Neuronal stem cell (in vitro differentiated cells): Measurements from ENCODE around the gene CTNNA3.

Source experiments
- DNase-seq: peaks from one replicate; pipeline ENCODE4 v3.0.0-alpha.2; 2013; ENCODE audit warnings: low spot score
- H2AFZ ChIP-seq: one replicate; pipeline ENCODE4 v1.6.1; 2013; ENCODE audit warnings: mild to moderate bottlenecking, low read length, inconsistent platforms
- H2AK5ac ChIP-seq: 2 replicates; pipeline ENCODE4 v1.6.1; 2013; ENCODE audit warnings: low read depth, mild to moderate bottlenecking, inconsistent platforms, low read length, moderate library complexity, mixed read lengths
- H2BK120ac ChIP-seq: 2 replicates; pipeline ENCODE4 v1.6.1; 2013; ENCODE audit warnings: low read depth, mild to moderate bottlenecking, inconsistent platforms, low read length, moderate library complexity, mixed read lengths
- H2BK12ac ChIP-seq: one replicate; pipeline ENCODE4 v1.6.1; 2013; ENCODE audit warnings: low read length, inconsistent platforms
- H2BK15ac ChIP-seq: 2 replicates; pipeline ENCODE4 v1.6.1; 2013; ENCODE audit warnings: mild to moderate bottlenecking, low read length, inconsistent platforms, mixed read lengths
- H2BK5ac ChIP-seq: one replicate; pipeline ENCODE4 v1.6.1; 2013; ENCODE audit warnings: inconsistent platforms, mild to moderate bottlenecking, low read length, moderate library complexity
- H3K14ac ChIP-seq: one replicate; pipeline ENCODE4 v1.6.1; 2013; ENCODE audit warnings: low read length, inconsistent platforms
- H3K18ac ChIP-seq: 2 replicates; pipeline ENCODE4 v1.6.1; 2013; ENCODE audit warnings: low read length, inconsistent platforms
- H3K23ac ChIP-seq: 2 replicates; pipeline ENCODE4 v1.6.1; 2013; ENCODE audit warnings: low read depth, mild to moderate bottlenecking, mixed read lengths, low read length, inconsistent platforms; ENCODE audit not compliant: poor library complexity
- H3K27ac ChIP-seq: replicated peaks from 3 replicates; pipeline ENCODE4 v1.5.1; 2013; ENCODE audit warnings: low read length, inconsistent platforms
- H3K27me3 ChIP-seq, 3 experiments: 2 replicates each; pipeline ENCODE4 v1.6.1; 2013; ENCODE audit warnings: low read length in 3 of 3, mild to moderate bottlenecking in 2 of 3, inconsistent platforms in 1 of 3, low read depth in 1 of 3, mixed read lengths in 1 of 3, moderate library complexity in 1 of 3; ENCODE audit not compliant: control insufficient read depth in 3 of 3, insufficient read depth in 3 of 3
- H3K36me3 ChIP-seq, 2 donors: replicated peaks in 1 of 2; 2 replicates each; pipeline ENCODE4 v1.6.1; 2013; ENCODE audit warnings: low read length in 2 of 2; ENCODE audit not compliant: control insufficient read depth in 2 of 2, insufficient read depth in 2 of 2
- H3K4ac ChIP-seq: 2 replicates; pipeline ENCODE4 v1.6.1; 2013; ENCODE audit warnings: inconsistent platforms, mild to moderate bottlenecking, low read length, moderate library complexity
- H3K4me1 ChIP-seq, 2 donors: 1 replicate in 1 of 2; 2 replicates in 1 of 2; pipeline ENCODE4 v1.6.1; 2013; ENCODE audit warnings: low read length in 2 of 2, low read depth in 1 of 2; ENCODE audit not compliant: control insufficient read depth in 2 of 2, insufficient read depth in 1 of 2
- H3K4me2 ChIP-seq: one replicate; pipeline ENCODE4 v1.6.1; 2013; ENCODE audit warnings: mild to moderate bottlenecking, low read length, inconsistent platforms; ENCODE audit not compliant: insufficient read depth, poor library complexity, severe bottlenecking
- H3K4me3 ChIP-seq, 2 donors: 2 replicates each; pipeline ENCODE4 v1.5.1; 2013; ENCODE audit warnings: low read length in 2 of 2, mild to moderate bottlenecking in 2 of 2, inconsistent platforms in 1 of 2, moderate library complexity in 1 of 2
- H3K79me1 ChIP-seq: one replicate; pipeline ENCODE4 v1.6.1; 2013; ENCODE audit warnings: low read depth, mild to moderate bottlenecking, inconsistent platforms, low read length, moderate library complexity
- H3K9ac ChIP-seq: one replicate; pipeline ENCODE4 v1.6.1; 2013; ENCODE audit warnings: mild to moderate bottlenecking, low read depth, low read length, inconsistent platforms; ENCODE audit not compliant: poor library complexity
- H3K9me3 ChIP-seq, 2 donors: replicated peaks in 1 of 2; 2 replicates each; pipeline versions ENCODE3 to v1.6.1; 2013; ENCODE audit warnings: low read length in 2 of 2, mild to moderate bottlenecking in 2 of 2, inconsistent platforms in 1 of 2, low read depth in 1 of 2, mixed read lengths in 1 of 2, moderate library complexity in 1 of 2; ENCODE audit not compliant: control insufficient read depth in 2 of 2, insufficient read depth in 1 of 2
- H4K8ac ChIP-seq: one replicate; pipeline ENCODE4 v1.6.1; 2013; ENCODE audit warnings: low read depth, mild to moderate bottlenecking, inconsistent platforms, low read length, moderate library complexity
- H4K91ac ChIP-seq: one replicate; pipeline ENCODE4 v1.6.1; 2013; ENCODE audit warnings: low read length, low read depth, mild to moderate bottlenecking, inconsistent platforms; ENCODE audit not compliant: poor library complexity
- WGBS, 2 donors: extraction: QIAGEN DNeasy Blood & Tissue Kit; methylation state at CpG; one replicate each; pipeline ENCODE4 v1.1.7; 2013; ENCODE audit warnings: missing lambda C conversion rate in 2 of 2, mixed read lengths in 1 of 2; ENCODE audit not compliant: insufficient read length in 2 of 2, insufficient replicate concordance in 1 of 2; ENCODE audit errors: extremely low coverage in 2 of 2; 5-methylcytosine and 5-hydroxymethylcytosine counted together

Gene CTNNA3

GRCh38 chr10:66917104-66917503 is 778.9 kb downstream of the CTNNA3 start:
- Histone ChIP-seq H2BK120ac (no peak overlapping the region), H3K18ac (no peak overlapping the region), H3K9ac (no peak overlapping the region), H3K4ac (no peak overlapping the region), H2AFZ (no peak overlapping the region), H3K79me1 (no peaks in the 10 kb centered on the region), H4K91ac (no peak overlapping the region), H3K14ac (no peak overlapping the region), H3K9me3 (no peaks in the 10 kb centered on the region), H3K36me3 (no peaks in the 10 kb centered on the region), H3K4me1 (no peaks in the 10 kb centered on the region), H3K27me3 (no peaks in the 10 kb centered on the region), H2AK5ac (no peak overlapping the region), H3K23ac (no peak overlapping the region), H2BK5ac (no peak overlapping the region), H3K27ac (no peak overlapping the region), H2BK15ac (no peak overlapping the region), H2BK12ac (no peak overlapping the region), H3K4me3 (no peak overlapping the region), H3K4me2 (no peak overlapping the region), H4K8ac (no peak overlapping the region)
- no CpG with 5 or more reads among the region's 3 CpGs for WGBS, 2 donors
- DNase-seq = no peak

DNA sequence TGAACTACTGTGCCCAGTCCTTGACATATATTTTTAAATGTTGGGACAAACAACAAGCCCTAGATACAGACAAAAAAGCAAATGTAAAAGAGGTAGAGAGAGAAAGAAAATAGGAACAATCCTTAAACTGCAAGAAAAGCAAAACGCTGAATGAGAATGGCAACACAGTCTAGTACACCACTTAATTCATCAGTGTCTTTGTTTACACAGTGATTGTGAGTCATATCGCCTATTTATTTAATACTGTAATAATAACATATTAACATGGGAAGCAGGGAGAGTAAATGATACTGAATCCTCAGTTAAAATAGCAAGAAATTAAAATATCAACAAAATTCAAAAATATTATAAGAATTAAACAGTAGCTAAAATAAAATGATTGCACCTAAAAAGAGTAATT is 780.0 kb downstream of the CTNNA3 start:
- H4K8ac ChIP-seq = no peak overlapping the region
- no peak for DNase-seq
- H2BK12ac ChIP-seq = no peak overlapping the region
- no peaks in the 10 kb centered on the region for H3K79me1 ChIP-seq
- no peak overlapping the region for H3K23ac ChIP-seq
- no peak overlapping the region for H2BK15ac ChIP-seq
- H3K36me3 ChIP-seq = no peaks in the 10 kb centered on the region
- no peak overlapping the region for H3K4me3 ChIP-seq
- H3K4ac ChIP-seq = no peak overlapping the region
- no peak overlapping the region for H2BK120ac ChIP-seq
- no CpG with 5 or more reads among the region's 2 CpGs for WGBS, 2 donors
- no peak overlapping the region for H3K4me2 ChIP-seq
- H3K18ac ChIP-seq = no peak overlapping the region
- no peak overlapping the region for H2AFZ ChIP-seq
- H3K9ac ChIP-seq = no peak overlapping the region
- no peak overlapping the region for H3K27ac ChIP-seq
- no peaks in the 10 kb centered on the region for H3K9me3 ChIP-seq
- H2AK5ac ChIP-seq = no peak overlapping the region
- no peak overlapping the region for H4K91ac ChIP-seq
- H3K14ac ChIP-seq = no peak overlapping the region
- no peaks in the 10 kb centered on the region for H3K27me3 ChIP-seq
- H3K4me1 ChIP-seq = no peaks in the 10 kb centered on the region
- H2BK5ac ChIP-seq = no peak overlapping the region

GRCh38 chr10:66910671-66911070 is 785.3 kb downstream of the CTNNA3 start:
- Histone ChIP-seq H2AK5ac (no peak overlapping the region), H4K8ac (no peak overlapping the region), H3K4me1 (no peaks in the 10 kb centered on the region), H2BK15ac (no peak overlapping the region), H3K79me1 (no peaks in the 10 kb centered on the region), H2BK12ac (no peak overlapping the region), H3K36me3 (no peaks in the 10 kb centered on the region), H3K4me2 (no peak overlapping the region), H3K27me3 (no peaks in the 10 kb centered on the region), H4K91ac (no peak overlapping the region), H3K23ac (no peak overlapping the region), H3K18ac (no peak overlapping the region), H2BK5ac (no peak overlapping the region), H3K14ac (no peak overlapping the region), H3K4ac (no peak overlapping the region), H3K9me3 (no peaks in the 10 kb centered on the region), H2BK120ac (no peak overlapping the region), H2AFZ (no peak overlapping the region), H3K4me3 (no peak overlapping the region), H3K27ac (no peak overlapping the region), H3K9ac (no peak overlapping the region)
- DNase-seq = no peak
- no CpG with 5 or more reads among the region's 5 CpGs for WGBS, 2 donors

- Histone ChIP-seq H2BK15ac (no peak overlapping the region), H3K18ac (no peak overlapping the region), H4K8ac (no peak overlapping the region), H4K91ac (no peak overlapping the region), H3K9ac (no peak overlapping the region), H3K79me1 (no peaks in the 10 kb centered on the region), H2AK5ac (no peak overlapping the region), H2BK12ac (no peak overlapping the region), H2AFZ (peak overlapping the region; percentile 81), H3K4me3 (no peak overlapping the region), H3K23ac (no peak overlapping the region), H2BK5ac (no peak overlapping the region), H3K4ac (no peak overlapping the region), H3K4me2 (no peak overlapping the region), H3K14ac (no peak overlapping the region), H3K36me3 (no peaks in the 10 kb centered on the region), H3K4me1 (peaks cover 0 to 10% of the 10 kb centered on the region in 2 donors), H3K27me3 (no peaks in the 10 kb centered on the region), H3K9me3 (peaks cover 0 to 3% of the 10 kb centered on the region in 2 donors), H2BK120ac (no peak overlapping the region), H3K27ac (no peak overlapping the region)
- no peak for DNase-seq
- WGBS, 2 donors = no CpG with 5 or more reads among the region's 2 CpGs
Observed at GRCh38 chr10:66892871-66893270, 803.1 kb downstream of the CTNNA3 start.
